Motor neuron (in vitro differentiated cells): Measurements from ENCODE around the gene EIF4EBP2. TPM values are rescaled to one million over a fixed set of nuclear protein-coding genes. Genes with fewer than 3 reads are reported as not detected.

ENCODE experiments used
- ATAC-seq, 8 experiments: fragments of 200-7000 bp; cut with Tn5 transposase; replicated peaks in 6 of 8; 2 replicates each; pipeline ENCODE4 v1.8.0; 2021; ENCODE audit warnings: mild to moderate bottlenecking in 8 of 8, moderate library complexity in 8 of 8
- H3K27ac ChIP-seq, 2 donors: fragments of 250-450 bp; sonication (Bioruptor Pico); 2 replicates each; pipeline ENCODE4 v1.9.0; 2021; ENCODE audit warnings: antibody characterized with exemption in 2 of 2, mild to moderate bottlenecking in 2 of 2, moderate library complexity in 1 of 2
- H3K4me1 ChIP-seq, 2 donors: fragments of 250-450 bp; sonication (Bioruptor Pico); replicated peaks in 1 of 2; 2 replicates each; pipeline ENCODE4 v1.6.1; 2021; ENCODE audit warnings: antibody characterized with exemption in 2 of 2, mild to moderate bottlenecking in 2 of 2, moderate library complexity in 1 of 2
- H3K4me3 ChIP-seq, 5 donors: fragments of 250-450 bp; sonication (Bioruptor Pico); 2 replicates each; pipeline ENCODE4 v1.9.0; 2021; ENCODE audit warnings: antibody characterized with exemption in 5 of 5, mild to moderate bottlenecking in 5 of 5, moderate library complexity in 4 of 5
- WGBS, 10 experiments: fragments of 450-650 bp; shearing (Covaris generic); methylation state at CpG; one replicate each; pipeline ENCODE4 v1.0.0; 2022; 5-methylcytosine and 5-hydroxymethylcytosine counted together
- in situ Hi-C, 9 experiments: fragments of 400-800 bp; cut with MboI; loops; one replicate each; pipeline ENCODE4 v1.15.0; 2021; ENCODE audit warnings: low sequenced_read_pairs in 9 of 9, low pct_unique_long_range_greater_than_20kb in 2 of 9; ENCODE audit not compliant: unreplicated experiment in 9 of 9
- total RNA-seq, 8 experiments: library from RNA; unstranded; fragments of 300-600 nt; gene quantifications; 2 replicates each; pipeline versions ENCODE4 v1.2.3 to v1.2.4, GENCODE V29; 2022

Gene EIF4EBP2
- 10 to 100 TPM; 34.3 to 80.5 (median 42.3) TPM for total RNA-seq

- in situ Hi-C loops, result no loop called here
- 0% methylated on average over 4 to 5 of the region's 103 CpGs; no CpG with 5 or more reads in 8 of the 10 experiments for WGBS, 10 experiments
- Histone ChIP-seq H3K27ac (peak within 1 kb of the TSS; percentile 91), H3K4me3 (peak within 1 kb of the TSS; percentile 57 to 97 (median 90)), H3K4me1 (peaks cover 10 to 12% of the 10 kb centered on the region in 2 donors)
- ATAC-seq, result peak; percentile 63 to 96 (median 90)
Measured at GRCh38 chr10:70404036-70404786, at the start of gene EIF4EBP2. Gene EIF4EBP2 (plus strand): TSS chr10:70404145. CDS start chr10:70404402, 257 bp downstream.

DNA sequence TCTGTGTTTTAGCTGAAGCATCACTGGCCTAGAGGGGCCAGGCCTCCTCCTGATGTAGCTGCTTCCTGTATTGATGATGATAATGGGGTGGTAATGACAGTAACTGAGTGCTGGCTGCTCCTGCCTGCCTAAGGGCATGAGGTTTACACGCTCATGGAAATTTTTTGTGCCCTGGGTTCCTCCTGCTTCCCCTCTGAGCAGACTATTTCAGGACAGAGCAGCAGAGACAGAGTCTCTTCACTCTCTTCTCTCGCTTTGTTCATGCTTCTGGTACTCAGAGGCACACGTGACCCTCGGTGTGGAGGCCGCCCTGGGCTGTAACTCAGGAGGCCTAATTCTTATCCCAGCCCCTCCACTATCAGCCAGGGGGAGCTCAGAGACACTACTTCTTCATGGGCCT lies 49.4 kb upstream of the EIF4EBP2 start:
- in situ Hi-C loops, result loop anchor here in 4 of 9 experiments (25.0 kb wide), 2 partner anchors 117 to 142 kb away; partner anchors contain the start of gene PPA1 (in 2 of the 4)
- no peak overlapping the region for H3K4me3 ChIP-seq
- no peaks in the 10 kb centered on the region for H3K4me1 ChIP-seq
- ATAC-seq, result peak in 1 of 8 experiments; percentile 41
- no peak overlapping the region for H3K27ac ChIP-seq
- WGBS, 10 experiments, result 81 to 100% (median 83%) methylated on average over 1 to 3 of the region's 5 CpGs; no CpG with 5 or more reads in 5 of the 10 experiments

DNA sequence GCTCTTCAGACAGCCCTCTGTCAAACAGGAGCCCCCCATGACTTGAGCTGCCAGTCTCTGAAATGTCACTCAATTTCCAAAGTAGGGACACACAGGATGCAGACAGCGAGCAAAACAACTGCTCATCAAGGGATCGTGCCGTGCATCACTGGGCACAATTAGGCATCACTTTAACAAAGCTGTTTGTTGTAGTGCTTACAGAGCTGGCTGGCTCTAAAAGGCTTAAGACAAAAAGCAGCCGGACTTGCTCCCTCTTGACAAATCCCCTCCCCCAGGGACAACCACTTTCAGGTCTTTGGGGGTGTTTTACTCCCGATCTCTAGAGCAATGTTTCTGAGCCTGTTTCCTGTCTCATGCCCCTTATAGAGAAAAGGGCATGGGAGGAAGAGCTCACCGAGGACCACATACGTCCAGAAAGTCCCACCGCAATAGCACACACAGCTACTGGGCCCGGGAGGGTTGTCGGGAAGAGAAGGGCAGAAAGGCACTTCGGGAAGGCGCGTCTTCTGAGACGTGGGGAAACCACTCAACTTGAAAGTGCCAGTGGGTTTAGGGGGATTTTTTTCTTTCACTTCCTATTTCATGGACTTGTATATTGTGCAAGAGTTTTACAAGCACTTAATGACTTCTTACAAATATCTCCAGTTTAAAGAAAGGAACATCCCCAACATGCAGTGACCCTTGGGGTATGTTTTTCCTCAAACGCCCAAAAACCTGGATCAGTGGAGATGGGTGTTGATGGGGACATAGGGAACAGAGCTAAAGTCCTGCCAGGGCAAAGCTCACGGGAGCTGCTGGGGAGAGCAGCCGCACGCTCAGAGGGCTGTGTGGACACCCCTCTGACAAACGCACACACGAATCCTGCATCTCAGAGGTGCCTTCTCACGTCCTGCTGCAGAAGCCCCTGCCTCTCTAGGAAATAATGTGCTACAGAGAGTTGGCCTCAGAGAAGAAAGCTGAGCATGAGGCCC lies 48.6 kb upstream of the EIF4EBP2 start:
- no peak for ATAC-seq
- H3K4me3 ChIP-seq, result no peak overlapping the region
- in situ Hi-C loops, result loop anchor here in 4 of 9 experiments (25.0 kb wide), 2 partner anchors 118 to 143 kb away; partner anchors contain the start of gene PPA1 (in 2 of the 4)
- H3K27ac ChIP-seq, result no peak overlapping the region
- 60 to 96% (median 82%) methylated on average over 2 to 15 of the region's 21 CpGs; no CpG with 5 or more reads in 3 of the 10 experiments for WGBS, 10 experiments
- H3K4me1 ChIP-seq, result no peaks in the 10 kb centered on the region

GRCh38 chr10:70357565-70357964 lies 46.4 kb upstream of the EIF4EBP2 start:
- H3K4me1 ChIP-seq, result no peaks in the 10 kb centered on the region
- in situ Hi-C loops, result loop anchor here in 4 of 9 experiments (25.0 kb wide), 2 partner anchors 120 to 145 kb away; partner anchors contain the start of gene PPA1 (in 2 of the 4)
- no peak overlapping the region for H3K4me3 ChIP-seq
- H3K27ac ChIP-seq, result no peak overlapping the region
- 0 to 90% (median 64%) methylated on average over 1 to 4 of the region's 5 CpGs; no CpG with 5 or more reads in 2 of the 10 experiments for WGBS, 10 experiments
- ATAC-seq, result peak; percentile 54 to 83 (median 72)

- ATAC-seq, result no peak
- in situ Hi-C loops, result loop anchor here in 4 of 9 experiments (25.0 kb wide), 2 partner anchors 121 to 146 kb away; partner anchors contain the start of gene PPA1 (in 2 of the 4)
- Histone ChIP-seq H3K4me3 (no peak overlapping the region), H3K4me1 (no peaks in the 10 kb centered on the region), H3K27ac (no peak overlapping the region)
- WGBS, 10 experiments, result 100% methylated on average over 1 of the region's 5 CpGs; no CpG with 5 or more reads in 8 of the 10 experiments
Measured at GRCh38 chr10:70358446-70358845, 45.5 kb upstream of the EIF4EBP2 start.

- no peak for ATAC-seq
- 76 to 100% (median 100%) methylated on average over 1 to 3 of the region's 4 CpGs; no CpG with 5 or more reads in 5 of the 10 experiments for WGBS, 10 experiments
- in situ Hi-C loops, result loop anchor here in 4 of 9 experiments (25.0 kb wide), 2 partner anchors 122 to 147 kb away; partner anchors contain the start of gene PPA1 (in 2 of the 4)
- Histone ChIP-seq H3K4me3 (no peak overlapping the region), H3K27ac (no peak overlapping the region), H3K4me1 (peaks cover under 1 to 1% of the 10 kb centered on the region in 2 donors)
Measured at GRCh38 chr10:70359017-70359550, 44.9 kb upstream of the EIF4EBP2 start.

DNA sequence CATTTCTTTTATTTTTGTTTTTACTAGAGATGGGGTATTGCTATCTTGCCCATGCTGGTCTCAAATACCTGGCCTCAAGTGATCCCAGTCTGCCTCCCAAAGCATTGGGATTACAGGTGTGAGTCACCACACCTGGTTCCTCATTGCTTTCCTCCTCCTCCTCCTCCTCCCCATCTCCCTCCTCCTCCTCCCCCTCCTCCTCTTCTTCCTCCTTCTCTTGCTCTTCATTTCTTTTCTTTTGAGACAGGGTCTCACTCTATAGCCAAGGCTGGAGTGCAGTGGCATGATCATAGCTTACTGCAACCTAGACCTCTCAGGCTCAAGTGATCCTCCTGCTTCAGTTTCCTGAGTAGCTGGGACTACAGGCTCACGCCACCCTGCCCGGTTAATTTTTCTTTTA lies 43.7 kb upstream of the EIF4EBP2 start:
- WGBS, 10 experiments, result 83 to 100% (median 100%) methylated on average over 1 to 2 of the region's 2 CpGs; no CpG with 5 or more reads in 6 of the 10 experiments
- ATAC-seq, result no peak
- in situ Hi-C loops, result loop anchor here in 7 of 9 experiments (10.0 to 25.0 kb wide), 4 partner anchors 123 to 148 kb away; partner anchors contain the start of gene PPA1 (in 2 of the 7)
- peaks cover 4% of the 10 kb centered on the region in 2 donors for H3K4me1 ChIP-seq
- H3K4me3 ChIP-seq, result no peak overlapping the region
- no peak overlapping the region for H3K27ac ChIP-seq

DNA sequence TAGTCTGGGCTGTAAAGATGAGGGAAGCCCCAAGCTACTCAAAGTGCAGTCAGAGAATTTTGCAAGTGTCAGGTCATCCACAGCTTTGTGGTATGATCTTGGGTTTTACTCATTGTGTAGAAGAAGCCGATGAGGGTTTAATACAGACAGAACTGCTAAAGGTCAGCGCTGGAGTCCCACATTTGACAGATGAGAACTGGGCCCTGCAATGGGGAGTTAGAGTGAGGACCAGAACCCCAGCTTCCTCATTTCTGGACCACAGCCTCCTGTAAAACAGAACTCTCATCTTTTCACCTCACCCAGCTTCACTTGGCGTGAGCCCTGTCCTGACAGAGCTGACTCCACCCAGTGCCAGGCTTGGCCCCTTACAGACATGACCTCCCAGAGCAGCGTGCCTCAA lies 41.6 kb upstream of the EIF4EBP2 start:
- ATAC-seq, result no peak
- WGBS, 10 experiments, result 60 to 100% (median 100%) methylated on average over 1 to 2 of the region's 4 CpGs; no CpG with 5 or more reads in 3 of the 10 experiments
- Histone ChIP-seq H3K4me3 (no peak overlapping the region), H3K27ac (no peak overlapping the region), H3K4me1 (peaks cover 4% of the 10 kb centered on the region in 2 donors)
- in situ Hi-C loops, result loop anchor here in 7 of 9 experiments (10.0 to 25.0 kb wide), 4 partner anchors 125 to 150 kb away; partner anchors contain the start of gene PPA1 (in 2 of the 7)

DNA sequence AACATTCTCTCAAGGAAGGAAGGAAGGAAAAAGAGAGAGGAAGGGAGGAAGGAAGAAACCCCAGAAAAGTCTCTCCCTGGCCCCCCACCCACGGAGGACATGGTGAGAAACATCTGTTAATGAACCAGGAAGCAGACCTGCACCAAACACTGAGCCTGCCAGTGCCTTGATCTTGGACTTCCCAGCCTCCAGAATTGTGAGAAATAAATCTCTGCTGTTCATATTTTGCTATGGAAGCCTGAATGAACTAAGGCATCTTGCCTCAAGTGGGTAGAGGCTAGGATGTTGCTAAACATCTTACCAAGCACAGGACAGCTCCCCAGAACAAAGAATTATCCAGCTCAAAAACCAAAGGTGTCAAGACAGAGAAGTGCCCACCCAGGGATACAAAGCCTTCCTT lies 40.7 kb upstream of the EIF4EBP2 start:
- no peak for ATAC-seq
- in situ Hi-C loops, result loop anchor here in 7 of 9 experiments (10.0 to 25.0 kb wide), 4 partner anchors 126 to 151 kb away; partner anchors contain the start of gene PPA1 (in 2 of the 7)
- Histone ChIP-seq H3K4me3 (no peak overlapping the region), H3K27ac (no peak overlapping the region), H3K4me1 (peaks cover 4% of the 10 kb centered on the region in 2 donors)
- WGBS, 10 experiments, result 40% methylated on average over 1 of the region's 1 CpG; no CpG with 5 or more reads in 9 of the 10 experiments

GRCh38 chr10:70363971-70364771 lies 39.8 kb upstream of the EIF4EBP2 start:
- in situ Hi-C loops, result loop anchor here in 7 of 9 experiments (10.0 to 25.0 kb wide), 4 partner anchors 127 to 152 kb away; partner anchors contain the start of gene PPA1 (in 2 of the 7)
- Histone ChIP-seq H3K4me1 (peaks cover 4 to 7% of the 10 kb centered on the region in 2 donors), H3K4me3 (no peak overlapping the region), H3K27ac (peak overlapping the region in 1 of 2 donors; percentile 56)
- WGBS, 10 experiments, result 0 to 82% (median 11%) methylated on average over 2 to 8 of the region's 15 CpGs; no CpG with 5 or more reads in 6 of the 10 experiments
- ATAC-seq, result peak; percentile 95 to 99 (median 96)

- peaks cover 4 to 8% of the 10 kb centered on the region in 2 donors for H3K4me1 ChIP-seq
- in situ Hi-C loops, result loop anchor here in 7 of 9 experiments (10.0 to 25.0 kb wide), 4 partner anchors 127 to 152 kb away; partner anchors contain the start of gene PPA1 (in 2 of the 7)
- no peak for ATAC-seq
- 0 to 100% (median 0%) methylated on average over 1 to 2 of the region's 2 CpGs; no CpG with 5 or more reads in 1 of the 10 experiments for WGBS, 10 experiments
- H3K27ac ChIP-seq, result no peak overlapping the region
- no peak overlapping the region for H3K4me3 ChIP-seq
Measured at GRCh38 chr10:70364772-70365091, 39.2 kb upstream of the EIF4EBP2 start.
